Measurements from ENCODE around the gene MMRN2.
A peak's percentile ranks its signal among the peaks of the same experiment; 100 is the strongest.

MMRN2 gene

DNA sequence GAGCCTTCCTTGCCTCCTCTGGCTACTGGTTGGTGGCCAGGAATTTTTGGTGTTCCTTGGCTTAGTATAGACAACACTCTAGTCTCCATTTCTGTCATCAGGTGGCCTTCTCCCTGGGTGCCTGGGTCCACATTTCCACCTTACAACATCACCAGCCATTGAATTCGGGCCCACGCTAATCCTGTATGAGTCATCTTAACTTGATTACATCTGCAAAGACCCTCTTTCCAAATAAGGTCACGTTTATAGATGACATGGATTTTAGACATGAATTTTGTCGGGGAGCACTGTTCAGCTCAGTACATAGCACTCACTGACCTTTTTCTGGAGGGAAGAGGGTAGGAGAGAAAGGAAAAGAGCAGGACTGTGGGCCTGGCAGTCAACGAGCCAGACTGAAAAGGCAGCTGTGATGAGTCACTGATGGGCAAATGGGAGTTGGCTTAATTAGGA, 39.4 kb downstream of the MMRN2 start:
- in situ Hi-C loops (cut with MboI; ENCODE audit: low sequenced_read_pairs, unreplicated experiment): no loop called here
- TF ChIP-seq, protein P1, sequence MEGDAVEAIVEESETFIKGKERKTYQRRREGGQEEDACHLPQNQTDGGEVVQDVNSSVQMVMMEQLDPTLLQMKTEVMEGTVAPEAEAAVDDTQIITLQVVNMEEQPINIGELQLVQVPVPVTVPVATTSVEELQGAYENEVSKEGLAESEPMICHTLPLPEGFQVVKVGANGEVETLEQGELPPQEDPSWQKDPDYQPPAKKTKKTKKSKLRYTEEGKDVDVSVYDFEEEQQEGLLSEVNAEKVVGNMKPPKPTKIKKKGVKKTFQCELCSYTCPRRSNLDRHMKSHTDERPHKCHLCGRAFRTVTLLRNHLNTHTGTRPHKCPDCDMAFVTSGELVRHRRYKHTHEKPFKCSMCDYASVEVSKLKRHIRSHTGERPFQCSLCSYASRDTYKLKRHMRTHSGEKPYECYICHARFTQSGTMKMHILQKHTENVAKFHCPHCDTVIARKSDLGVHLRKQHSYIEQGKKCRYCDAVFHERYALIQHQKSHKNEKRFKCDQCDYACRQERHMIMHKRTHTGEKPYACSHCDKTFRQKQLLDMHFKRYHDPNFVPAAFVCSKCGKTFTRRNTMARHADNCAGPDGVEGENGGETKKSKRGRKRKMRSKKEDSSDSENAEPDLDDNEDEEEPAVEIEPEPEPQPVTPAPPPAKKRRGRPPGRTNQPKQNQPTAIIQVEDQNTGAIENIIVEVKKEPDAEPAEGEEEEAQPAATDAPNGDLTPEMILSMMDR (IDR thresholded peaks at IDR 0.05; ENCODE audit: borderline replicate concordance, control extremely low read depth, extremely low read depth, insufficient read depth, missing control alignments): no peak
- no peak for DNase-seq (ENCODE audit: low spot score)

DNA sequence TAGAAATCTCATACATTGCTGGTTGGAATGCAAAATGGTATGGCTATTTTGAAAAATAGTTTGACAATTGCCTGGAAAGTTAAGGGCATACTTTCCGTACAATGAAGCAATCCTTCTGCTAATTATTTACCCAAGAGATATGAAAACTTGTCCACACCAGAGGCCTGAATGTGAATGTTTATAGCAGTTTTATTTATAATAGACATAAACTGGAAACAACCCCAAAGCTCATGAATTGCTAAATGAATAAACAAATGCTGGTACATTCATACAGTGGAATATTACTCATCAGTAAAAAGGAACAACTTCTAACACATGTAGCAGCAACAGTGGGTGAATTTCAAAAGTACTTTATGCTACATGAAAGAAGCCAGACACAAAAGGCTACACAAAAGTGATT, 42.7 kb downstream of the MMRN2 start:
- in situ Hi-C loops (cut with MboI; ENCODE audit: low sequenced_read_pairs, unreplicated experiment): no loop called here
- DNase-seq (ENCODE audit: low spot score): no peak
- TF ChIP-seq, protein P1 (IDR thresholded peaks at IDR 0.05; ENCODE audit: borderline replicate concordance, control extremely low read depth, extremely low read depth, insufficient read depth, missing control alignments): no peak

DNA sequence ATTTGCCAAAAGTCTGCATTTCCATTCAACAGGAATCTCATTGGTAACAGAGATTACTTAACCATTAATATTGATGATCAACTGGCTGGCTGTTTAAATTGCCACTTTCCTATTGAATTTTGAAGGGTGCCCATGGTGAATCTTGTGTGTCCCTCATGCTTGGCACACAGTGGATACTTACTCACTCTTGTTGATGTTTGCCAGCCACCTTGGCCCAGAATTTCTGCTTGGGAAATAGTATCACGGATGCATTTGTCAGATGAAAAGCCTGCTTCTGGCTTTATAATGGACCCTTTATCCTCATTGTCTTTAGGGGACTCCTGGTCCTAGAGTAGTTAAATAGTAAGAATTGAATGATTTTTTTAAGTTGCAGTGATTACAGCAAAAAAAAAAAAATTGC, 52.0 kb downstream of the MMRN2 start:
- DNase-seq (ENCODE audit: low spot score): no peak
- TF ChIP-seq, protein P1 (IDR thresholded peaks at IDR 0.05; ENCODE audit: borderline replicate concordance, control extremely low read depth, extremely low read depth, insufficient read depth, missing control alignments): no peak
- in situ Hi-C loops (cut with MboI; ENCODE audit: low sequenced_read_pairs, unreplicated experiment): no loop called here

DNA sequence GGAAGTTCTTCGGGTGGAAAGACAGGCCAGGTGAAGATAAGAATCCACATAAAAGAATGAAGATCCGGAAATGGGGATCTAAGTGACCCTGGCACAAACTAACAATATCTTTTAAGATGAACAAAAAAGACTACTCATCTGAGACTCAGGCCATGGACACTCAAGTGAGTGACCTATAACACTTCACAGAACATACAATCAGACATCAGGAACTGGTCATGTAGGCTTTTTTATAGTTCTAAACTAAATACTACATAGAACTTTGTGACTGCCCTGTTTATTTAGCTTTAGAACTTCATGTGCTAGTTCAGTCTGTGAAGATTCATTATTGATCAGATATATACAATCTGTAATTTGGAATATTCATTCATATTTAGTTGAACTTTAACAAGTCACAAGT, 52.8 kb downstream of the MMRN2 start:
- no peak for DNase-seq (ENCODE audit: low spot score)
- in situ Hi-C loops (cut with MboI; ENCODE audit: low sequenced_read_pairs, unreplicated experiment): no loop called here
- TF ChIP-seq, protein P1 (IDR thresholded peaks at IDR 0.05; ENCODE audit: borderline replicate concordance, control extremely low read depth, extremely low read depth, insufficient read depth, missing control alignments): no peak

DNA sequence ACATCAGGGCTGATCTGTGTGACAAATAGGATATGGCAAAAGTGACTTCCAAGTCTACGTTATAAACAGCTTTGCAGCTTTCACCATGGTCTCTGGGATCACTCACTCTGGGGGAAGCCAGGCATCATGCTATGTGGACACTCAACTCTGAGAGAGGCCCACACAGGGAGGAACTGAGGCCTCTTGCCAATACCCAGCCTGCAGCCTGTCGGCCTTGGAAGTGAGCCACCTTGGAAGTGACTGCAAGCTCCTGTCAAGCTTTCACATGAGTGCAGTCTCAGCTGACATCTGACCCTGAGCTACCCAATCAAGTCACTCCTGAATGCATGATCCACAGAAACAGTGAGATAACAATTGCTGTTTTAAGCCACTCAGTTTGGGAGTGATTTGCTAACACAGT, 56.5 kb downstream of the MMRN2 start:
- DNase-seq (ENCODE audit: low spot score): no peak
- TF ChIP-seq, protein P1 (IDR thresholded peaks at IDR 0.05; ENCODE audit: borderline replicate concordance, control extremely low read depth, extremely low read depth, insufficient read depth, missing control alignments): no peak
- in situ Hi-C loops (cut with MboI; ENCODE audit: low sequenced_read_pairs, unreplicated experiment): no loop called here

DNA sequence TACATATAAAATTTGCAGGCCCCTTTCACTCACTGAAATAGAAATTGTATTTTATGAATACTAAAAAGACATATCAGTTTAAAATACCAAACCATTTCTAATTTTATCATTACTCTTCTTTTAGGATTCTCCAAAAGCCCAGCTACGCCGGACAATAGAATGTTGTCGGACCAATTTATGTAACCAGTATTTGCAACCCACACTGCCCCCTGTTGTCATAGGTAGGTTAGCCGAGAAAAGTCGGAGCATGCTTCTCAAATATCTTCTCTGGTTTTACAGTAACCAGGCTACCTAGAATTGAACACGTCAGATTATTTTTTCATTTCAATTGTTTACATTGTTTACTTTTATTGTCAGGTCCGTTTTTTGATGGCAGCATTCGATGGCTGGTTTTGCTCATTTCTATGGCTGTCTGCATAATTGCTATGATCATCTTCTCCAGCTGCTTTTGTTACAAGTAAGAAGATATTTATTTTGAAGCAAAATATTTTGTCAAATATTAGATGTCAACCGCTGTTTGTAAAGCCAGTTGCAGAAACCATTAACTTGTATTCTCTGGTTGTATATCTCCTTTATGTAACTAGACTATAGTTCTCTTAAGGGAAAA, 57.6 kb downstream of the MMRN2 start:
- DNase-seq (ENCODE audit: low spot score): peak; percentile 59
- in situ Hi-C loops (cut with MboI; ENCODE audit: low sequenced_read_pairs, unreplicated experiment): loop anchor here (5.0 kb wide), 1 partner anchor 192 kb away; no protein-coding TSS in a partner anchor
- TF ChIP-seq, protein P1 (IDR thresholded peaks at IDR 0.05; ENCODE audit: borderline replicate concordance, control extremely low read depth, extremely low read depth, insufficient read depth, missing control alignments): peak; percentile 58
